ENCODE results near the gene POLR2H. TPM values are rescaled to one million over a fixed set of nuclear protein-coding genes. Genes with fewer than 3 reads are reported as not detected.

POLR2H gene
- total RNA-seq, 4 donors from 2014 or later: 42.4 to 116 (median 66.2) TPM

DNA sequence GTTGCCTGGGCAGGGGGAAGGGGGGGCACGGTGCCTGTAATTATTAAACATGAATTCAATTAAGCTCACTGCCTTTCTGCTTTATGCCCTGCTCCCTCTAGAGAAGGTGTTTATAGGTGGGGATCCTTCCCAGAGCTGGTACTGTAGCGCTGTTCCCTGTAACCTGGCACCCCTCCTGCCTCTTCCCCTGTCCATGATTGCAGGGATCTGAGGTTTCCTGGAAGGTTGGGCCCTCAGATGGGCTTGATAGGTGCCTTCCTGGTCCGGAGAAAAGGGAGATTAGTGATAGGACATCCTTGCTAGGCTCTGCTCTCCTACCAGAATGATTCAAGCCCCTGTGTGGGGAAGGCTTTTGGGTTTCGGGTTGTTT, 26.2 kb upstream of the POLR2H start:
- peaks cover 63% of the 10 kb centered on the region for H3K4me1 ChIP-seq
- DNase-seq (ENCODE audit: low spot score in 2 of 2): no peak
- WGBS: 34% methylated on average over 4 of the region's 4 CpGs
- peak overlapping the region; percentile 94 for H3K27ac ChIP-seq
- H3K9me3 ChIP-seq: no peaks in the 10 kb centered on the region
- TF ChIP-seq POLR2AphosphoS5 (IDR thresholded peaks at IDR 0.05) (no peak), EP300 (IDR thresholded peaks at IDR 0.05) (no peak)
- peak overlapping the region; percentile 74 for H3K4me3 ChIP-seq
- H3K36me3 ChIP-seq: peaks cover 48% of the 10 kb centered on the region
- H3K27me3 ChIP-seq: no peaks in the 10 kb centered on the region

DNA sequence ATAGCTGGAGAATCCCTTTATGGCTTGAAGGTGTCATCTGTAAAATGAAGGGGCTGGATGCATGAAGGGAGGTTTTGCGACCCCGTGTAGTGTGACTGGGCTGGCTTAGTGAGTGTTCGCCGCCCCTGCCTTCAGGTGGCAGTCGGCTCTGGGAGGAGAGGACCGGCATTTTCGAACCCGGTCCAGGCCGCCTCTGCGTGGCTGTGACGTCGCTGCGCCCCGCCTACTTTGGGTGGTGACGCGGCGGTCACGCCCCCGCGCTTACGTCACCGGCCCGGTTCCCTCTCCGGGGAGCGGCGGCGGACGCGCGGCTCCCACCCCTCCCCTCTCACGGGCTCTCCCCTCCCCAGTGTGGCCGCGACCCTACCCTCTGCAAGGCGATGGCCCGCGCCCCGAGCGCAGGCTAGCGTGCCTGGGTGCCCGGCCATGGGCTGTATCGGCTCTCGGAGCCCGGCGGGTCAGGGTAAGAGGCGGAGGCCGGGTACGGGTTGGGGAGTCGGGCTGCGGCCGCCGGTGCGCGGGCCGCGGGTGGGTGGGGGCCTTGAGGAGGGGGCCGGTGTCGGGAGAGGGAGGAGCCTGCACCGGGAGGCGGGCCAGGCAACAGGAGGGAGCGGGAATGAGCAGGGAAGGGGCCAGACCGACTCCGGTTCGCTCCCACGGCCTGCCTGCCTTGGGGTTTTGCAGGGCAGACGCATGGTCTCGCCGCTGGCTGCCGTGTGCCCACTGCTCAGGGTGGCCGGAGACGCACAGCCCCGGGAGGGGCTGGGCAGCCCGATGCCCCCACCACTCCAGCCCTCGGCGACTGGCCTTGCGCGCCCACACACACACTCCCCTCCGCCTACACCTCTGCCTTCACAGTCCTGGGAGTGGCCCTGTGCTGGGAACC, 25.6 kb upstream of the POLR2H start:
- no peaks in the 10 kb centered on the region for H3K9me3 ChIP-seq
- peaks cover 42% of the 10 kb centered on the region for H3K36me3 ChIP-seq
- H3K4me3 ChIP-seq: peak overlapping the region; percentile 74
- TF ChIP-seq EP300 (IDR thresholded peaks at IDR 0.05): peak; percentile 43
- TF ChIP-seq POLR2AphosphoS5 (IDR thresholded peaks at IDR 0.05): peak in 1 of 3 donors; percentile 66
- peak in 1 of 2 donors; percentile 51 for TF ChIP-seq POLR2A (IDR thresholded peaks at IDR 0.05)
- TF ChIP-seq, protein P1, sequence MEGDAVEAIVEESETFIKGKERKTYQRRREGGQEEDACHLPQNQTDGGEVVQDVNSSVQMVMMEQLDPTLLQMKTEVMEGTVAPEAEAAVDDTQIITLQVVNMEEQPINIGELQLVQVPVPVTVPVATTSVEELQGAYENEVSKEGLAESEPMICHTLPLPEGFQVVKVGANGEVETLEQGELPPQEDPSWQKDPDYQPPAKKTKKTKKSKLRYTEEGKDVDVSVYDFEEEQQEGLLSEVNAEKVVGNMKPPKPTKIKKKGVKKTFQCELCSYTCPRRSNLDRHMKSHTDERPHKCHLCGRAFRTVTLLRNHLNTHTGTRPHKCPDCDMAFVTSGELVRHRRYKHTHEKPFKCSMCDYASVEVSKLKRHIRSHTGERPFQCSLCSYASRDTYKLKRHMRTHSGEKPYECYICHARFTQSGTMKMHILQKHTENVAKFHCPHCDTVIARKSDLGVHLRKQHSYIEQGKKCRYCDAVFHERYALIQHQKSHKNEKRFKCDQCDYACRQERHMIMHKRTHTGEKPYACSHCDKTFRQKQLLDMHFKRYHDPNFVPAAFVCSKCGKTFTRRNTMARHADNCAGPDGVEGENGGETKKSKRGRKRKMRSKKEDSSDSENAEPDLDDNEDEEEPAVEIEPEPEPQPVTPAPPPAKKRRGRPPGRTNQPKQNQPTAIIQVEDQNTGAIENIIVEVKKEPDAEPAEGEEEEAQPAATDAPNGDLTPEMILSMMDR (IDR thresholded peaks at IDR 0.05): no peak
- H3K27ac ChIP-seq: peak overlapping the region; percentile 94
- no peaks in the 10 kb centered on the region for H3K27me3 ChIP-seq
- 1% methylated on average over 37 of the region's 77 CpGs for WGBS
- peaks cover 67% of the 10 kb centered on the region for H3K4me1 ChIP-seq
- DNase-seq (ENCODE audit: low spot score in 2 of 2): peak; percentile 91 to 92

DNA sequence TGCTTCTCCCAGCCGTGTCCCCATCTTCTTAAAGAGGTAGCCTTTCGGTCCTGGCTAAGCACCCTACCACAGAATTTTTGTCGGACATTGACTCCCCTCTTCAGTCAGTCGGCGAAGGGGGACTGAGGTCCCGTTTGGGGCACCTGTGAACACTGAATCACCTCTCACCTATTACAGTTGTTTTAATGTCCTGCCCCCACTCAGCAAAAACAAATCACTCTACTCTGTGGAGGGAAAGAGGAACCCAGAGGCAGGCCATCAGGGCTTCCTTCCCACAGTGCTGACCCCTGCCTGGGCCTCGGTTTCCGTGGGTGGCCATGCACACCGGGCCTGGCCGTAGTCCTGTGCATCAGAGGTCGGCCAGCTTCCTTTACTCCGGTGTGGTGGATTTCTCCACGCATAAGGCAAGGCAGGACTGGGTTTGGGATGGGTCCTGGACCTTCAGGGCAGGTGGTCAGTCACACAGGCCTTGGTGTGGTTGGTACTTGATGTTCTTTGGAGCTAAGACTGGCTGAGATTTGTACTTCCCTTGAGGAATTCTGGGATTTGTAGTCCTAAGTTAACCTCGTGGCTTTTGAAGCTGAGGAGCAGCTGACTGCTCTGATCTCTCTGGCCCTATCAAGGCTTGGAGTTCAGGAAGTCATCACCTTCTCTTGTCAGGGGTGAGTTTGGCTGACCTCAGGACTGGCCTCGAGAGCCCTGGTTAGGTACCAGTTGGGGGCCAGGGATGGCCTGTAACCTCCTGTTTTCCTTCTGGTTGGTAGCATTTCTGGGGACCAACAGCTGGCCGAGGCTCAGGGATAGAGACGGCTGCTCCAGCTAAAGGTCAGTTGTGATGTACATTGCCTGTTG, 24.7 kb upstream of the POLR2H start:
- 16% methylated on average over 9 of the region's 17 CpGs for WGBS
- H3K36me3 ChIP-seq: peaks cover 33% of the 10 kb centered on the region
- peak overlapping the region; percentile 94 for H3K27ac ChIP-seq
- H3K4me1 ChIP-seq: peaks cover 72% of the 10 kb centered on the region
- no peaks in the 10 kb centered on the region for H3K27me3 ChIP-seq
- no peak for TF ChIP-seq POLR2AphosphoS5 (IDR thresholded peaks at IDR 0.05)
- peak overlapping the region; percentile 74 for H3K4me3 ChIP-seq
- H3K9me3 ChIP-seq: no peaks in the 10 kb centered on the region
- DNase-seq (ENCODE audit: low spot score in 2 of 2): no peak

DNA sequence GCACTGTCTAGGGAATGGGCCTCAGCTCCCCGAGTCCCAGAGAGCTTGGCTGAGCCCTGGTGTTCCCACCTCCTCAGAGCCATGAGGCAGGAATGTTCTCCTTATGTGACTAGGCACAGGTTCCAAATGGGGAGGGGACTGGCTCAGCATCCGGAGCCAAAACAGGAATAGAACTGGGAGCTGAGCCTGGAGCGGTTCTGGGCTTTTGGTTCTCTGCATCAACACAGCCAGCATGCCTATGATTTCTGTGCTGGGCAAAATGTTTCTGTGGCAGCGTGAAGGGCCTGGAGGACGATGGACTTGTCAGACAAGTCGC, 24.2 kb upstream of the POLR2H start, which contains the start of gene FAM131A:
FAM131A (plus strand) TSS at position 202 of the 316 bp plus-strand sequence; CDS start at position 233, 31 bp downstream.
- Histone ChIP-seq H3K4me3 (peak within 1 kb of the TSS; percentile 74), H3K4me1 (peaks cover 73% of the 10 kb centered on the region), H3K9me3 (no peaks in the 10 kb centered on the region), H3K27ac (peak within 1 kb of the TSS; percentile 94), H3K27me3 (no peaks in the 10 kb centered on the region), H3K36me3 (peaks cover 29% of the 10 kb centered on the region)
- DNase-seq (ENCODE audit: low spot score in 2 of 2): no peak
- 31% methylated on average over 5 of the region's 6 CpGs for WGBS
- TF ChIP-seq EP300 (IDR thresholded peaks at IDR 0.05) (no peak), POLR2AphosphoS5 (IDR thresholded peaks at IDR 0.05) (no peak), POLR2A (IDR thresholded peaks at IDR 0.05) (no peak)
- TF ChIP-seq, protein P1 (IDR thresholded peaks at IDR 0.05): no peak

DNA sequence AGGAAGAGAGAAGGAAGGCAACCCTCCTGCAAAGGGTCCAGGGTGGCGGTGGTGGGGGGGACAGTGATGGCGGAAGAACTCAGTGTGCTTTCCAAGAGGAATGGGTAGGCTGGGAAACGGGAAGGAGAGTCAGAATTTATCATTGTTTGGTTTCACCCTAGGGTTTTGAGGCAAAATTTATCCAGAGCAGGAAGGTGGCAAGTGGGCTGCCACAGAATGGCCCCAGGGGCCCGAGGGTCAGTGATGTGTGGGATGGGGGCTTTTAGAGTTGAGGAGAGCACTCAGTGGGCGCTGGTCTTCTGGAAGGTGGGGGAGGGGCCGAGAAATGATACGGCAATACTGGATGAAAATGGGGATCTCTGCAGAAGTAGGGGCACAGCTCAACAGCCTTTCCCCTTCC, 23.5 kb upstream of the POLR2H start:
- Histone ChIP-seq H3K27ac (peak overlapping the region; percentile 94), H3K27me3 (no peaks in the 10 kb centered on the region), H3K9me3 (no peaks in the 10 kb centered on the region), H3K4me3 (peak overlapping the region; percentile 37), H3K4me1 (peaks cover 76% of the 10 kb centered on the region), H3K36me3 (peaks cover 29% of the 10 kb centered on the region)
- 55% methylated on average over 7 of the region's 7 CpGs for WGBS
- TF ChIP-seq POLR2AphosphoS5 (IDR thresholded peaks at IDR 0.05): no peak
- no peak for TF ChIP-seq EP300 (IDR thresholded peaks at IDR 0.05)
- TF ChIP-seq POLR2A (IDR thresholded peaks at IDR 0.05): no peak
- TF ChIP-seq, protein P1 (IDR thresholded peaks at IDR 0.05): no peak
- no peak for DNase-seq (ENCODE audit: low spot score in 2 of 2)

DNA sequence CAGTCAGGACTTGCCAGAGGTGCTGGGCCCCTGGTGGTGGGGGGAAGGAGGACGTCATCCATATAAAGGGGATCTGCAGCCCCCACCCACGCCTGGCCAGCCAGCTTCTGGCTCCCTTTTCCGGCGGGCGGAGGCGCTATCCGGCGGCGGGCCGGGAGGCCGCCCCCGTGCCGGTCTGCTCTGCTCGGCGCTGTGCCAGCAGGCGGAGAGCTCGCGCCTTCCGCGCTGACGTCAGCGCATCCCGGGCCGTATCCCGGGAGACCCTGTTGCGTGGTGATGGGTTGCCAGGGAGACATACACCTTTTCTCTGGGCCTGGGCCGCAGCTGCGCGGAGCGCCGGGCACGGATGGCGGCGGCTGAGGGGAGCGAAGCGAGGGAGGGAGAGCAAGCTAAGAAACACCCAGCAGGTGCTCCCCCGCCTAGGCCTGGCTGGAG, 23.0 kb upstream of the POLR2H start:
- peak in 1 of 2 donors; percentile 85 for DNase-seq (ENCODE audit: low spot score in 2 of 2)
- Histone ChIP-seq H3K27ac (peak overlapping the region; percentile 94), H3K4me3 (peak overlapping the region; percentile 37), H3K27me3 (no peaks in the 10 kb centered on the region), H3K4me1 (peaks cover 70% of the 10 kb centered on the region), H3K36me3 (peaks cover 28% of the 10 kb centered on the region), H3K9me3 (no peaks in the 10 kb centered on the region)
- 12% methylated on average over 8 of the region's 37 CpGs for whole genome bisulfite sequencing
- TF ChIP-seq POLR2AphosphoS5 (IDR thresholded peaks at IDR 0.05) (no peak), POLR2A (IDR thresholded peaks at IDR 0.05) (no peak), EP300 (IDR thresholded peaks at IDR 0.05) (no peak)
- TF ChIP-seq, protein P1 (IDR thresholded peaks at IDR 0.05): no peak
